Muscle layer of duodenum (tissue), 2 donors: ENCODE data around the gene FUT7.

Experiments
- H3K27ac ChIP-seq: one replicate; pipeline ENCODE4 v1.7.0; 2013; ENCODE audit warnings: mild to moderate bottlenecking, low read length
- H3K27me3 ChIP-seq: one replicate; pipeline ENCODE4 v1.7.0; 2013; ENCODE audit warnings: low read depth, mild to moderate bottlenecking, control low read depth, low read length
- H3K36me3 ChIP-seq, 2 donors: one replicate each; pipeline ENCODE4 v1.7.0; 2013; ENCODE audit warnings: low read length in 2 of 2, control low read depth in 1 of 2, mild to moderate bottlenecking in 1 of 2; ENCODE audit not compliant: insufficient read depth in 2 of 2, control insufficient read depth in 1 of 2
- H3K4me1 ChIP-seq, 2 donors: one replicate each; pipeline ENCODE4 v1.7.0; 2013; ENCODE audit warnings: low read length in 2 of 2, mild to moderate bottlenecking in 2 of 2, control low read depth in 1 of 2, moderate library complexity in 1 of 2; ENCODE audit not compliant: insufficient read depth in 2 of 2, control insufficient read depth in 1 of 2
- H3K4me3 ChIP-seq, 2 donors: one replicate each; pipeline ENCODE4 v1.7.0; 2013; ENCODE audit warnings: low read length in 2 of 2, low read depth in 1 of 2, mild to moderate bottlenecking in 1 of 2
- H3K9me3 ChIP-seq, 2 donors: one replicate each; pipeline ENCODE4 v1.7.0; 2013; ENCODE audit warnings: low read length in 2 of 2, control low read depth in 1 of 2, mild to moderate bottlenecking in 1 of 2; ENCODE audit not compliant: control insufficient read depth in 1 of 2
- donor health status: healthy.

The FUT7 gene

GRCh38 chr9:137031904-137032640 is at the start of gene FUT7:
Gene FUT7 (minus strand): TSS chr9:137032088. CDS start chr9:137031991, 97 bp downstream.
- Histone ChIP-seq H3K4me1 (peaks cover 0 to 32% of the 10 kb centered on the region in 2 donors), H3K27ac (no peak within 1 kb of the TSS), H3K36me3 (no peaks in the 10 kb centered on the region), H3K9me3 (no peaks in the 10 kb centered on the region), H3K4me3 (peak within 1 kb of the TSS in 1 of 2 donors; percentile 48), H3K27me3 (no peaks in the 10 kb centered on the region)

- H3K4me3 ChIP-seq: no peak overlapping the region
- H3K27ac ChIP-seq: no peak overlapping the region
- H3K36me3 ChIP-seq: peaks cover 7 to 17% of the 10 kb centered on the region in 2 donors
- H3K4me1 ChIP-seq: peaks cover 0 to 22% of the 10 kb centered on the region in 2 donors
- no peaks in the 10 kb centered on the region for H3K27me3 ChIP-seq
- no peaks in the 10 kb centered on the region for H3K9me3 ChIP-seq
These were observed 48.6 kb upstream of the FUT7 start for GRCh38 chr9:137080260-137081122.

GRCh38 chr9:137079401-137079787 is 47.5 kb upstream of the FUT7 start:
- H3K9me3 ChIP-seq: no peaks in the 10 kb centered on the region
- H3K36me3 ChIP-seq: peaks cover 7 to 17% of the 10 kb centered on the region in 2 donors
- H3K27ac ChIP-seq: no peak overlapping the region
- peaks cover 0 to 21% of the 10 kb centered on the region in 2 donors for H3K4me1 ChIP-seq
- H3K27me3 ChIP-seq: no peaks in the 10 kb centered on the region
- H3K4me3 ChIP-seq: no peak overlapping the region

GRCh38 chr9:137078701-137079400 is 47.0 kb upstream of the FUT7 start:
- H3K27me3 ChIP-seq: no peaks in the 10 kb centered on the region
- H3K36me3 ChIP-seq: peaks cover 7 to 17% of the 10 kb centered on the region in 2 donors
- H3K9me3 ChIP-seq: no peaks in the 10 kb centered on the region
- peak overlapping the region in 1 of 2 donors; percentile 71 for H3K4me3 ChIP-seq
- H3K27ac ChIP-seq: no peak overlapping the region
- H3K4me1 ChIP-seq: peaks cover 0 to 21% of the 10 kb centered on the region in 2 donors

GRCh38 chr9:137077758-137078693 is 46.1 kb upstream of the FUT7 start:
- Histone ChIP-seq H3K27me3 (no peaks in the 10 kb centered on the region), H3K27ac (no peak overlapping the region), H3K4me1 (peaks cover 0 to 21% of the 10 kb centered on the region in 2 donors), H3K36me3 (peaks cover 7 to 13% of the 10 kb centered on the region in 2 donors), H3K4me3 (peak overlapping the region; percentile 26 to 71), H3K9me3 (no peaks in the 10 kb centered on the region)

GRCh38 chr9:137077010-137077747 is 45.3 kb upstream of the FUT7 start, which contains the start of gene UAP1L1:
Gene UAP1L1 (plus strand): TSS chr9:137077517. CDS start chr9:137077533, 16 bp downstream.
- Histone ChIP-seq H3K9me3 (no peaks in the 10 kb centered on the region), H3K36me3 (peaks cover 7 to 11% of the 10 kb centered on the region in 2 donors), H3K27ac (no peak within 1 kb of the TSS), H3K4me3 (peak within 1 kb of the TSS; percentile 26 to 71), H3K27me3 (no peaks in the 10 kb centered on the region), H3K4me1 (peaks cover 0 to 21% of the 10 kb centered on the region in 2 donors)

- H3K9me3 ChIP-seq: no peaks in the 10 kb centered on the region
- peaks cover 0 to 23% of the 10 kb centered on the region in 2 donors for H3K4me1 ChIP-seq
- H3K27me3 ChIP-seq: no peaks in the 10 kb centered on the region
- H3K36me3 ChIP-seq: peaks cover 1 to 8% of the 10 kb centered on the region in 2 donors
- no peak overlapping the region for H3K27ac ChIP-seq
- H3K4me3 ChIP-seq: peak overlapping the region in 1 of 2 donors; percentile 71
These were observed 44.7 kb upstream of the FUT7 start for GRCh38 chr9:137076636-137077009.

GRCh38 chr9:137075275-137075775 is 43.4 kb upstream of the FUT7 start:
- no peaks in the 10 kb centered on the region for H3K36me3 ChIP-seq
- H3K4me3 ChIP-seq: no peak overlapping the region
- H3K27ac ChIP-seq: no peak overlapping the region
- no peaks in the 10 kb centered on the region for H3K9me3 ChIP-seq
- peaks cover 4 to 34% of the 10 kb centered on the region in 2 donors for H3K4me1 ChIP-seq
- H3K27me3 ChIP-seq: no peaks in the 10 kb centered on the region

GRCh38 chr9:137074657-137075274 is 42.9 kb upstream of the FUT7 start:
- Histone ChIP-seq H3K4me1 (peaks cover 4 to 34% of the 10 kb centered on the region in 2 donors), H3K9me3 (no peaks in the 10 kb centered on the region), H3K27ac (no peak overlapping the region), H3K27me3 (no peaks in the 10 kb centered on the region), H3K36me3 (no peaks in the 10 kb centered on the region), H3K4me3 (no peak overlapping the region)
